Activated T-cell treated with anti-CD3 and anti-CD28 coated beads for 1 hour (primary cell): ENCODE data around the gene CENPL.
"Not testable (repeated sequence)": the region's sequence is repeated elsewhere in the genome, so short reads cannot be mapped to it uniquely, and the experiment has no call there.

Experiments used
- DNase-seq: peaks from one replicate; pipeline ENCODE4 v3.0.0-alpha.2; 2020; ENCODE audit warnings: low read depth

CENPL gene

GRCh38 chr1:173857363-173857917 is 32.8 kb upstream of the CENPL start:
- no peak for DNase-seq

DNA sequence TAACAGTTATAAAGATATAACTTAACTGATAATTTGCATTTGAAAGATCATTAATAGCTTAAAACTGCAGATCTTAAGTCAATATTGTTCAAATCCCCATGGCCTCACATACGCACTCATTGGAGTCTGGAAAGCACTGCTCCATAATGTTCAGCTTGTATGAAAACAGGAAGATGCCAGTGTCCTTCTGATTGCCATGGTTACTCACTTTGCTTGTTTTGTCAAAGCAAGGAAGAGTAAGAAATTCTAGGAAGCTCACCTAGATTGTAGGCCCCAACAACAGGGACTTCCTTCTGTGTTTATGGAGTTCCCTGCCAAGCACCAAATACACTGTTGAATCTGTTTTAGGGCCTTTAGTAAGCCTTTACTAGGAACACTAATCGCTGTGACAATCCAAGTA is 32.2 kb upstream of the CENPL start:
- no peak for DNase-seq

- no peak for DNase-seq
Measured at GRCh38 chr1:173856014-173856413, 31.3 kb upstream of the CENPL start.

GRCh38 chr1:173853074-173853473 is 28.4 kb upstream of the CENPL start:
- no peak for DNase-seq

DNA sequence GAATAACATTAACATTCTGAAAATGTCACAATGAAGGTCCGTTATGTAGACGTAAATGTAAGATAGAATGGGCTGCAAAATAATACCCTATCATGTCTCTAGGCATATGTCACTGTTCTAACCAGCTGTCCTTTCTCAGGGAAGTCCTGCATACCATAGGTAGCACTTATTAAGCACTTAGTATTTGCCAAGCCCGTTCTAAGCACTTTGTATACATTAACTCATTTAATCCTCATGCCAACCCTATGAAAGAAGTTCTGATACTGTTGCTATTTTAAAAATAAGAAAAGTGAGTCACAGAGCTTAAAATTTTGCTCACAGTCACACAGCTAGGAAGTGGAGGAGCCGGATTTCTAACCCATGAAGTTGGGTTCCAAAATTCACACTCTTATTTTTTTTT is 27.4 kb upstream of the CENPL start:
- DNase-seq, result no peak

DNA sequence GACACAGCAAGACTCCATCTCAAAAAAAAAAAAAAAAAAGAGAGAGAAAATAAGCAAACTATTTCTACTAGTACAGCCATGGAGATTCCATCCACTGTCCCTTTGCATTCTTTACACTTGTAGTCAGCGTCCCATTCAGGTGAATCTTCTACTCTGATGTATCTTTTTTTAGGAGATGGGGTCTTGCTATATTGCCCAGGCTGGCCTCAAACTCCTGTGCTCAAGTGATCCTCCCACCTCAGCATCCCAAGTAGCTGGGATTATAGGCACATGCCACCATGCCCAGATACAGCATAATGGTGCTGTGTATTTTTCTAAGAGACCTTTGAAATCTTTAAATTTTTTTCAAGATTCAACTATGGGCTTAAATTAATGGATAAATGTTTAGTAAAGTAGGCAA is 8.1 kb upstream of the CENPL start:
- no peak for DNase-seq

DNA sequence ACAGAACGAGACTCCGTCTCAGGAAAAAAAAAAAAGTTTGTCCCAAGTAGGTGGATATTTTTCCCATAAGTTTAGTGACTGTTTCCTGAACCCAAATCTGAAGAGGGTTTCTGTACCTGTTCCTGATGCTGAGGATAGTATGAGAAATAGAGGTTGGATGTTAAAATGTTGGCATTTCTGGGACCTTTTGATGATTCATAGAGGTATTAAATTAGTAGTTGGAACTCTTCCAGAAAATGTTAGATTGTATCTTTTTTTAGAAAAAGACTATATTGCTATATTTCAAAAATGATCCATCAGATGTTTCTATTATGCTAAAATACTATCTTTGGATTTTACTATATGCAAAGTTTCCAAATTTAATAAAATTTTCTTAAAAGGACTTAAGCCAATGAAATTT is 2.9 kb upstream of the CENPL start:
- DNase-seq, result no peak

DNA sequence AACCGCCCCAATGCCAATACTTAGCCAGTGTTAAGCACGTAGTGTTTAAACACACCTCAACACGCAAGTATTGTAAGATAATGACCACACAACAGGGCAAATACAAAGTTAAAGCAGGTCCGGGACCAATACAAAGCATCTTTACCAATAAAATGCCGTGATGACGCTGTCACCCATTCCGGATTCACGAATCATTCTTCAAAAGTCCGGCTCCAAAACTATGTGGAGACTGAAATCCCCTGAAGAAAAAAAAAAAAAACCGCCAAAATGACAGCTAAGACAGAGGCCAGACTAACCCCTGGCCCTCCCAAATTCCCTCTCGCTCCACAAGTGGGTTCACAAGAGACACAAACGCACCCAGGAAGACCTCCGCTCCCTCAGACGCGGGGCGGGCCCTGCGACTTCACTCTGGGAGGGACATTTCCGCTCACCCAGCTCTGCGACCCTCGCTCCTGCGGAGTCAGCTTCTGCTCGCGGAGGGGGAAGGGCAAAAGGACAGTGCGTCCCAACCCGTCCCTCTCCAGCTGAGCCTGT is 835 bp downstream of the CENPL start:
- DNase-seq, result no peak

DNA sequence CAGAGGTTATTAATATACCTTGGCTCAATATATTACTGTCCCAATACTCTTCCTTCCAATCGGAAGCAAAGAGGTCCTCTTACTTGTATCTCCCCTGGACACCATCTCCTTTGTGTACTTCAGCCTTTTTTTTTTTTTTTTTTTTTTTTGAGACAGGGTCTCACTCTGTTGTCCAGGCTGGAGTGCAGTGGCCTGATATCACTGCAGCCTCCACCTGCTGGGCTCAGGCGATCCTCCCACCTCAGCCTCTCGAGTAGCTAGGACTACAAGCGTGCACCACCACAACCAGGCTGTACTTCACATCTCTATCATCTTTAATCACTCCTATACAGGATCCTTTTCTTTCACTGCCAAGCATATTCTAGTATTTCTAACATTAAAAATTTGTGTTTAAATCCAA is 3.0 kb downstream of the CENPL start:
- no peak for DNase-seq

- DNase-seq, result no peak
Measured at GRCh38 chr1:173818459-173818858, 6.2 kb downstream of the CENPL start.

- not testable (repeated sequence) for DNase-seq
Measured at GRCh38 chr1:173813654-173814053, 11.0 kb downstream of the CENPL start.

- DNase-seq, result no peak
Measured at GRCh38 chr1:173802961-173803360, 21.7 kb downstream of the CENPL start.

GRCh38 chr1:173799995-173800394 is 24.7 kb downstream of the CENPL start:
- DNase-seq, result not testable (repeated sequence)

DNA sequence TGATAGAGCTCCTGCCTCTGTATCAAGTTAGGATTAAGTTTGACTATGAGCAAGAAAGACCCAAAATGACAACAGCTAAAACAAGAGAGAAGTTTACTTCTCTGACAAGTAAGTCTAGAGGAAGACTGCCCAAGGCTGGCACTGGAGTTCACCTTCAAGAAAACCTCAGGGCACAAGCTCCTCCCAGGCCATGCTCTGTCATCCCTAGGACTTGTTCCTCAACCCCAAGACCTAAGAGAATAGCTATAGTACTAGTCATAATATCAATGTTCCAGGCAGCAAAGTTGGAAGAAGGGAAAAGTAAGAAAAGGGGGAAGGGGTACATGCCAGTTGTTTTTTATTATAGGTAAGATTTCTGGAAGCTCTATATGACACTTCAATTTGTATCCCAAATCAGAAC is 26.6 kb downstream of the CENPL start:
- DNase-seq, result no peak

- DNase-seq, result no peak
Measured at GRCh38 chr1:173789841-173790240, 34.8 kb downstream of the CENPL start.

DNA sequence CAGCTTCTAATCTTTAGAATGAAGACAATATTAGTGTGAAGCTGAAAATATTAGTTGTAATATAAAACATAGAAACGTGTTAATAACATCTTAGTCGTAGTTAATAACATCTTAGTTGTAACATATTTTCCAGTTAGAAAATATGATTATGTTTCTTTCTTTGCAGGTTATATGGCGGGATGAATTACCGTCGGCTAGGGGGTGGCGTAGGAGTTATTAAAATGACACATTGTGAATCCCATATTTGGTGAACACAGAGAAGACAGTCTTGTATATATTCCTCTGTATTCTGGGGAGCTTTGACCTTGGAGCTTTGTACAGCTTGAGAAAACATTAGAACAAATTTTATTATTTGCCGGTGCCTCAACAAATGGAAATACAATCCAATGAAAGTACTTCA is 39.7 kb downstream of the CENPL start:
- no peak for DNase-seq

DNA sequence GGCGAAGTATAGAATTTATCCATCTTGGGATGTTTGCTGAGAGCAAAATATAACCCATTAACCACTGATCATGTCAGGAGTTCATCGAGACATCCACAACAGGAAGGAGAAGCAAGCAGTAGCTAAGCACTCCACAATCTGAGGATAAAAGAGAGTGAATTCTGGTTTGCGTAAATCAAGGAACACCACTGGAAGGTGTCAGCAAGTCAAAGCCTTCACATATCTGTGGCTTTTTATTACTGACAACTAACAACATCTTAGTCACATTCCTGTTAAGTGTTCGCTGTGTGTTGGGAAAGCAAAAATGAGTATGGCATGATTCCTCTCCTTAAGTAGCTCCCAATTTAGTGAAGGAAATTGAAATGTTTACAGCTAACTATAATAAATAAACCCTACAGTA is 44.7 kb downstream of the CENPL start:
- no peak for DNase-seq

GRCh38 chr1:173775578-173776226 is 49.0 kb downstream of the CENPL start:
- no peak for DNase-seq

DNA sequence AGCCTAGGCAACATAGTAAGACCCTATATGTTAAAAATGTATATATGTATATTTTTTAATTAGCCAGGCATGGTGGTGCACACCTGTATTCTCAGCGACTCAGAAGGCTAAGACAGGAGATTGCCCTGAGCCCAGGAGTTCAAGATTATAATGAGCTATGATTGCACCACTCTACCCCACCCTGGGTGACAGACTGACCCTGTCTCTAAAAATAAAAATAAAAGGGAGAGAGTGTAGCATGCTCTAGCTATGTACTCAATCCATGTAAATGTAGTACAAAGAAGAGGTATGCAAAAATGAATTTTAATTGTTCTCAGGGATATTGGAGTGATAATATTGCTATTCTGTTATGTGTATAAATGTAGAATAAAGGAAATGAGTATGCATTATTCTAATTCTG is 53.1 kb downstream of the CENPL start:
- DNase-seq, result no peak

DNA sequence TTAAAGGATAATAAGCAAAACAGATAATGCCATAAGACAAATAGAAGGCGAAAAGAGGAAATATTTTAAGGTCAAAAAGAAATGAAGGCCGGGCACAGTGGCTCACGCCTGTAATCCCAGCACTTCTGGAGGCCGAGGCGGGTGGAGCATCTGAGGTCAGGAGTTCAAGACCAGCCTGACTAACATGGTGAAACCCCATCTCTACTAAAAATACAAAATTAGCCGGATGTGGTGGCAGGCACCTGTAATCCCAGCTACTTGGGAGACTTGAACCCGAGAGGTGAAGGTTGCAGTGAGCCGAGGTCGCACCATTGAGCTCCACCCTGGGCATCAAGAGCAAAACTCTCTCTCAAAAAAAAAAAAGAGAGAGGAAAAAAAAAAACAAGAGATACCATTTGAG is 54.4 kb downstream of the CENPL start:
- DNase-seq, result not testable (repeated sequence)

GRCh38 chr1:173768827-173769226 is 55.9 kb downstream of the CENPL start:
- no peak for DNase-seq

DNA sequence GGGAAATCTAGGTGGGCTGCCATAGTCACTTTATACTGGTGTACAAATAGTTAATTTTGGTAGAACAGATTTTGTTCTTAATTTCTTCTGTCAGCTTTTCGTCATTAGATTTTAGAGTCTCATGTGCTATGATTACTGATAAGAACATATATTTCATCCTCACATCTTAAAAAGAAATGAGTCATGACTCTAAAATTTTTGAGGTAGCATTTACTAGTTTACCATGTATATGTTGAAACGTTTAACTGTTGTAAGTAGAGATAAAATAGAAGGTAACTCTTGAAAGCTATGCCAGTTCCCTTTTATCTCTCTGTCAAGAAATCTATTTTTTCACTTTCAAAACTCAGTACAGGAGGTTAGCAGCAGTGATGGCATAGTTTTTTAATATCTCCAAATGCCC is 56.5 kb downstream of the CENPL start:
- DNase-seq, result no peak

DNA sequence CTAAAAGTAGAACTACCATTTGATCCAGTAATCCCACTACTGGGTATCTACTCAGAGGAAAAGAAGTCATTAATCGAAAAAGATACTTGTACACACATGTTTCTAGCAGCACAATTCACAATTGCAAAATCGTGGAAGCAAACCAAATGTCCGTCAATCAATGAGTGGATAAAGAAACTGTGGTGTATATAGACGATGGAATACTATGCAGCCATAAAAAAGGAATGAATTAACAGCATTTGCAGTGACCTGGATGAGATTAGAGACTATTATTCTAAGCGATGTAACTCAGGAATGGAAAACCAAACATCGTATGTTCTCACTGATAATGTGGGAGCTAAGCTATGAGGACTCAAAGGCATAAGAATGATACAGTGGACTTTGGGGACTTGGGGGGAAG is 60.4 kb downstream of the CENPL start:
- DNase-seq, result not testable (repeated sequence)

DNA sequence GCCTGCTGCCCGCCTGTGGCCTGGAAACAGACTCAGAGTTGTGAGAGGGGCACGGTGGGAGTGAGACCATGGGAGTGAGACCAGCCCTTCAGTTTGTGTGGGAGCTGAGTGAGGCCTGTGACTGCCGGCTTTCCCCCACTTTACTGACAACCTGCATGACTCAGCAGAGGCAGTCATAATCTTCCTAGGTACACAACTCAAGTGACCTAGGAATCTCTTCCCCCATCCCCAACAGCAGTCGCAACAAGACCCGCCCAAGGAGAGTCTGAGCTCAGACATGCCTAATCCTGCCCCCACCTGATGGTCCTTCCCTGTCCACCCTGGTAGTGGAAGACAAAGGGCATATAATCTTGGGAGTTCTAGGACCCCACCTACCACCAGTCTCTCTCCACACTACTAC is 65.7 kb downstream of the CENPL start:
- no peak for DNase-seq
